Heart right ventricle (tissue), 16 donors: ENCODE data around the gene OR52H1. TPM values are rescaled to one million over a fixed set of nuclear protein-coding genes. Genes with fewer than 3 reads are reported as not detected.

Experiments
- ATAC-seq, 8 donors: fragments of 200-7000 bp; cut with Tn5 transposase; one replicate each; pipeline ENCODE4 v1.9.1; 2020; ENCODE audit warnings: mild to moderate bottlenecking in 8 of 8, moderate library complexity in 8 of 8, moderate number of reproducible peaks in 1 of 8
- DNase-seq, 2 donors: peaks; one replicate each; pipeline ENCODE4 v3.0.0-alpha.2; 2020
- H3K27ac ChIP-seq, 10 donors: fragments of 200-600 bp; sonication (generic) in 2 of 10; one replicate each; pipeline versions ENCODE4 v1.5.0 to v1.8.0; 2020 to 2022; ENCODE audit warnings: mild to moderate bottlenecking in 3 of 10
- H3K27me3 ChIP-seq, 7 donors: fragments of 200-600 bp; one replicate each; pipeline ENCODE4 v1.8.0; 2021 to 2022; ENCODE audit warnings: mild to moderate bottlenecking in 2 of 7
- H3K36me3 ChIP-seq, 9 donors: fragments of 200-600 bp; sonication (generic) in 1 of 9; one replicate each; pipeline versions ENCODE4 v1.5.0 to v1.8.0; 2020 to 2022; ENCODE audit warnings: mild to moderate bottlenecking in 2 of 9
- H3K4me1 ChIP-seq, 9 donors: fragments of 200-600 bp; sonication (generic) in 1 of 9; one replicate each; pipeline versions ENCODE4 v1.5.0 to v1.8.0; 2020 to 2022; ENCODE audit warnings: mild to moderate bottlenecking in 4 of 9
- H3K4me3 ChIP-seq, 10 donors: fragments of 200-600 bp; sonication (generic) in 2 of 10; one replicate each; pipeline versions ENCODE4 v1.5.0 to v1.8.0; 2020 to 2022; ENCODE audit warnings: mild to moderate bottlenecking in 7 of 10, moderate library complexity in 2 of 10
- H3K9me3 ChIP-seq, 11 donors: fragments of 200-600 bp in 10 of 11; sonication (generic) in 2 of 11; one replicate each; pipeline versions ENCODE4 v1.5.0 to v1.8.0; 2013 to 2022; ENCODE audit warnings: mild to moderate bottlenecking in 2 of 11, control low read depth in 1 of 11, moderate library complexity in 1 of 11
- CTCF ChIP-seq, 9 donors: fragments of 200-600 bp; sonication (generic) in 2 of 9; IDR thresholded peaks; one replicate each; pipeline versions ENCODE4 v1.5.0 to v1.8.0; 2021 to 2022; ENCODE audit warnings: antibody characterized with exemption in 9 of 9, mild to moderate bottlenecking in 5 of 9, moderate library complexity in 1 of 9
- WGBS, 2 donors: extraction: QIAGEN DNeasy Blood & Tissue Kit; methylation state at CpG; one replicate each; pipeline ENCODE4 v1.1.7; 2013; ENCODE audit warnings: inconsistent platforms in 1 of 2; 5-methylcytosine and 5-hydroxymethylcytosine counted together
- intact Hi-C, 10 donors: fragments of 100-400 bp; cut with DNase I; formaldehyde crosslinking; loops; one replicate each; pipeline versions ENCODE4 v1.11.1 to v1.14.2; 2022
- polyA plus RNA-seq, 2 donors: library from polyadenylated mRNA; stranded (reverse); fragments of 200-250 nt; gene quantifications; one replicate each; pipeline ENCODE4 v1.2.3, GENCODE V29; 2013
- total RNA-seq, 10 donors: library from RNA; stranded (reverse); fragmentation: NEBNext Ultra II Directional in 3 of 10; extraction: Animal tissue kit (Norgen Biotek cat#: 25700) in 3 of 10; gene quantifications; one replicate each; pipeline versions ENCODE4 v1.2.1 to v1.2.4, GENCODE V29; 2021 to 2023
- donor health status: Arrhythmogenic right ventricular cardiomyopathy.
- donor health status: ischemic (EF 13 %, LVEDD 7.1; RV severe dilation, severe dysfunction).
- donor health status: healthy with polysubstance abuse.
- donor health status: DM: no; HTN: yes; CAD: no.
- donor health status: DM: no; HTN: no; CAD: no.
- donor health status: ischemic (EF 25% LVEDD 6.9; RV normal size, moderate dysfunction).
- donor health status: ischemic (EF 25% LVEDD 5.7; RV mildly dilated, moderate dysfunction).
- donor health status: healthy.
- donor health status: DM: yes; HTN: yes; CAD: no.
- donor health status: Ischemic cardiomyopathy.
- donor health status: ischemic (EF 35%, LVEDD 5.7; RV mildly dilated, moderate dysfunction).
- donor health status: nonischemic (EF 11% LVEDD 7.7; RV severe dilation, severe dysfunction).
- donor health status: DM: yes; HTN: yes; CAD: no.
- donor health status: PGD.
- donor health status: ischemic (EF 29% LVEDD 5.4; RV normal size, mild dysfunction).
- donor health status: nonischemic (EF 23%, LVEDD 6.1; RV moderate dilation, normal function).

OR52H1 gene
- total and polyA plus RNA-seq, 12 donors: not detected

GRCh38 chr11:5507933-5508305 is 40.4 kb downstream of the OR52H1 start:
- 52 to 55% methylated on average over 6 of the region's 6 CpGs for WGBS, 2 donors
- H3K4me3 ChIP-seq: no peak overlapping the region
- H3K9me3 ChIP-seq: no peaks in the 10 kb centered on the region
- TF ChIP-seq CTCF (IDR thresholded peaks at IDR 0.05): no peak
- no peaks in the 10 kb centered on the region for H3K27me3 ChIP-seq
- ATAC-seq (no peak), DNase-seq (no peak)
- intact Hi-C loops: no loop called here
- no peak overlapping the region for H3K27ac ChIP-seq
- H3K4me1 ChIP-seq: no peaks in the 10 kb centered on the region
- H3K36me3 ChIP-seq: no peaks in the 10 kb centered on the region

- Histone ChIP-seq H3K27me3 (no peaks in the 10 kb centered on the region), H3K4me1 (no peaks in the 10 kb centered on the region), H3K27ac (no peak overlapping the region), H3K36me3 (no peaks in the 10 kb centered on the region), H3K4me3 (no peak overlapping the region), H3K9me3 (no peaks in the 10 kb centered on the region)
- DNase-seq (no peak), ATAC-seq (no peak)
- TF ChIP-seq CTCF (IDR thresholded peaks at IDR 0.05): no peak
- intact Hi-C loops: no loop called here
- WGBS, 2 donors: 84 to 91% methylated on average over 9 of the region's 9 CpGs
Measured at GRCh38 chr11:5507177-5507932, 41.0 kb downstream of the OR52H1 start.

- Histone ChIP-seq H3K36me3 (no peaks in the 10 kb centered on the region), H3K4me1 (no peaks in the 10 kb centered on the region), H3K4me3 (no peak overlapping the region), H3K9me3 (no peaks in the 10 kb centered on the region), H3K27ac (no peak overlapping the region), H3K27me3 (no peaks in the 10 kb centered on the region)
- WGBS, 2 donors: 83 to 89% methylated on average over 9 of the region's 9 CpGs
- intact Hi-C loops: no loop called here
- no peak for TF ChIP-seq CTCF (IDR thresholded peaks at IDR 0.05)
- DNase-seq (no peak), ATAC-seq (no peak)
Measured at GRCh38 chr11:5505363-5506048, 42.8 kb downstream of the OR52H1 start.

GRCh38 chr11:5504403-5504921 is 43.9 kb downstream of the OR52H1 start:
- Histone ChIP-seq H3K27ac (no peak overlapping the region), H3K4me1 (peaks cover 0 to 5% (median 0%) of the 10 kb centered on the region in 9 donors), H3K4me3 (no peak overlapping the region), H3K27me3 (no peaks in the 10 kb centered on the region), H3K9me3 (no peaks in the 10 kb centered on the region), H3K36me3 (no peaks in the 10 kb centered on the region)
- DNase-seq (no peak), ATAC-seq (no peak)
- 86 to 89% methylated on average over 2 of the region's 2 CpGs for WGBS, 2 donors
- no peak for TF ChIP-seq CTCF (IDR thresholded peaks at IDR 0.05)
- intact Hi-C loops: no loop called here
